H9 (cell line): ENCODE measurements around the gene CPLX4. TPM values are rescaled to one million over a fixed set of nuclear protein-coding genes. Genes with fewer than 3 reads are reported as not detected.

Experiments used
- DNase-seq: peaks from one replicate; pipeline ENCODE4 v3.0.0-alpha.2; 2017
- H2AFZ ChIP-seq: one replicate; pipeline ENCODE4 v1.6.1; 2013; ENCODE audit warnings: mild to moderate bottlenecking, low read length, control low read depth, moderate library complexity
- H2AK5ac ChIP-seq: 2 replicates; pipeline ENCODE4 v1.6.1; 2013; ENCODE audit warnings: low read length, control low read depth, mixed read lengths; ENCODE audit not compliant: insufficient read length
- H2BK120ac ChIP-seq: one replicate; pipeline ENCODE4 v1.6.1; 2013; ENCODE audit warnings: low read depth, mild to moderate bottlenecking, low read length, control low read depth, inconsistent platforms; ENCODE audit not compliant: poor library complexity, severe bottlenecking
- H2BK12ac ChIP-seq: 2 replicates; pipeline ENCODE4 v1.6.1; 2013; ENCODE audit warnings: low read length, control low read depth, mixed read lengths, low read depth; ENCODE audit not compliant: insufficient read length
- H2BK15ac ChIP-seq: 2 replicates; pipeline ENCODE4 v1.6.1; 2013; ENCODE audit warnings: low read depth, low read length, control low read depth
- H2BK20ac ChIP-seq: one replicate; pipeline ENCODE4 v1.6.1; 2013; ENCODE audit warnings: low read depth, mild to moderate bottlenecking, low read length, control low read depth, inconsistent platforms; ENCODE audit not compliant: poor library complexity, severe bottlenecking
- H2BK5ac ChIP-seq: 2 replicates; pipeline ENCODE4 v1.6.1; 2013; ENCODE audit warnings: low read length, control low read depth, mixed read lengths; ENCODE audit not compliant: insufficient read length
- H3K14ac ChIP-seq: 2 replicates; pipeline ENCODE4 v1.6.1; 2013; ENCODE audit warnings: low read length, control low read depth; ENCODE audit not compliant: insufficient read depth
- H3K18ac ChIP-seq: 2 replicates; pipeline ENCODE4 v1.6.1; 2013; ENCODE audit warnings: low read depth, mild to moderate bottlenecking, mixed read lengths, low read length, control low read depth; ENCODE audit not compliant: insufficient read length
- H3K23ac ChIP-seq: 2 replicates; pipeline ENCODE4 v1.6.1; 2013; ENCODE audit warnings: low read length, control low read depth, mixed read lengths, low read depth; ENCODE audit not compliant: insufficient read length
- H3K23me2 ChIP-seq: 2 replicates; pipeline ENCODE4 v1.6.1; 2013; ENCODE audit warnings: low read depth, mild to moderate bottlenecking, mixed read lengths, low read length, control low read depth; ENCODE audit not compliant: insufficient read length, poor library complexity, severe bottlenecking
- H3K27ac ChIP-seq: 2 replicates; pipeline ENCODE4 v1.5.1; 2013; ENCODE audit warnings: low read length, control low read depth, mixed read lengths, low read depth; ENCODE audit not compliant: insufficient read length
- H3K27me3 ChIP-seq: 2 replicates; pipeline ENCODE4 v1.6.1; 2013; ENCODE audit warnings: low read length, control low read depth, inconsistent platforms; ENCODE audit not compliant: insufficient read depth
- H3K4ac ChIP-seq: 2 replicates; pipeline ENCODE4 v1.6.1; 2013; ENCODE audit warnings: low read depth, mild to moderate bottlenecking, control low read depth, inconsistent platforms, low read length, moderate library complexity
- H3K4me1 ChIP-seq: 2 replicates; pipeline ENCODE4 v1.6.1; 2013; ENCODE audit warnings: low read length, control low read depth, inconsistent platforms; ENCODE audit not compliant: insufficient read depth
- H3K4me2 ChIP-seq: 2 replicates; pipeline ENCODE4 v1.6.1; 2013; ENCODE audit warnings: low read length, control low read depth, mixed read lengths; ENCODE audit not compliant: insufficient read length, insufficient read depth
- H3K56ac ChIP-seq: 2 replicates; pipeline ENCODE4 v1.6.1; 2013; ENCODE audit warnings: low read depth, mild to moderate bottlenecking, mixed read lengths, low read length, control low read depth; ENCODE audit not compliant: insufficient read length
- H3K79me1 ChIP-seq: 2 replicates; pipeline ENCODE4 v1.6.1; 2013; ENCODE audit warnings: low read depth, mild to moderate bottlenecking, moderate library complexity, low read length, control low read depth, inconsistent platforms; ENCODE audit not compliant: insufficient read depth, poor library complexity, severe bottlenecking
- H3K79me2 ChIP-seq: 2 replicates; pipeline ENCODE4 v1.6.1; 2013; ENCODE audit warnings: low read length, control low read depth, inconsistent platforms; ENCODE audit not compliant: insufficient read depth
- H3K9ac ChIP-seq: 2 replicates; pipeline ENCODE4 v1.6.1; 2013; ENCODE audit warnings: low read length, control low read depth, mixed read lengths; ENCODE audit not compliant: insufficient read length; ENCODE audit errors: extremely low read depth
- H3K9me3 ChIP-seq: one replicate; pipeline ENCODE4 v1.6.1; 2013; ENCODE audit warnings: low read depth, low read length, inconsistent platforms; ENCODE audit not compliant: control insufficient read depth
- H3T11ph ChIP-seq: one replicate; pipeline ENCODE4 v1.6.1; 2013; ENCODE audit warnings: mild to moderate bottlenecking, low read length, control low read depth, inconsistent platforms
- H4K20me1 ChIP-seq: one replicate; pipeline ENCODE4 v1.6.1; 2013; ENCODE audit not compliant: control insufficient read depth, insufficient read length, insufficient read depth
- H4K5ac ChIP-seq: 2 replicates; pipeline ENCODE4 v1.6.1; 2013; ENCODE audit warnings: low read depth, mild to moderate bottlenecking, mixed read lengths, low read length, control low read depth; ENCODE audit not compliant: insufficient read length
- H4K8ac ChIP-seq: replicated peaks from 2 replicates; pipeline ENCODE4 v1.6.1; 2013; ENCODE audit warnings: low read length, control low read depth, mixed read lengths, low read depth; ENCODE audit not compliant: insufficient read length
- H4K91ac ChIP-seq: 2 replicates; pipeline ENCODE4 v1.6.1; 2013; ENCODE audit warnings: low read depth, mild to moderate bottlenecking, moderate library complexity, mixed read lengths, low read length, control low read depth; ENCODE audit not compliant: insufficient read length
- H3K27ac Mint-ChIP-seq, 3 experiments: 2 replicates in 2 of 3; 3 replicates in 1 of 3; pipeline ENCODE4 v1.8.0; 2020 to 2021; ENCODE audit warnings: mixed read lengths in 3 of 3, mild to moderate bottlenecking in 1 of 3, moderate library complexity in 1 of 3
- H3K27me3 Mint-ChIP-seq: 2 replicates; pipeline ENCODE4 v1.8.0; 2021; ENCODE audit warnings: low read depth, mild to moderate bottlenecking, moderate library complexity, mixed read lengths
- H3K36me3 Mint-ChIP-seq, 3 experiments: 2 replicates in 2 of 3; 3 replicates in 1 of 3; pipeline ENCODE4 v1.8.0; 2020 to 2021; ENCODE audit warnings: low read depth in 3 of 3, mixed read lengths in 3 of 3; ENCODE audit not compliant: insufficient read depth in 1 of 3
- H3K4me1 Mint-ChIP-seq, 2 experiments: 2 replicates each; pipeline ENCODE4 v1.8.0; 2020; ENCODE audit warnings: mixed read lengths in 2 of 2
- H3K4me3 Mint-ChIP-seq, 2 experiments: 2 replicates in 1 of 2; 3 replicates in 1 of 2; pipeline ENCODE4 v1.8.0; 2020 to 2021; ENCODE audit warnings: mild to moderate bottlenecking in 2 of 2, mixed read lengths in 2 of 2, moderate library complexity in 1 of 2
- H3K9me3 Mint-ChIP-seq, 2 experiments: 2 replicates in 1 of 2; 3 replicates in 1 of 2; pipeline ENCODE4 v1.8.0; 2020; ENCODE audit warnings: mild to moderate bottlenecking in 2 of 2, mixed read lengths in 2 of 2, moderate library complexity in 1 of 2
- CTCF ChIP-seq: fragments of 200-600 bp; sonication (generic); conservative IDR thresholded peaks from 3 replicates; pipeline ENCODE4 v1.8.0; 2021; ENCODE audit warnings: antibody characterized with exemption, mild to moderate bottlenecking
- WGBS: extraction: QIAGEN DNeasy Blood & Tissue Kit; methylation state at CpG from one replicate; pipeline ENCODE4 v1.1.7; 2013; ENCODE audit warnings: missing lambda C conversion rate, low lambda C conversion rate, mixed read lengths; ENCODE audit not compliant: insufficient read length; ENCODE audit errors: extremely low coverage; 5-methylcytosine and 5-hydroxymethylcytosine counted together
- total RNA-seq: library from RNA; stranded (reverse); gene quantifications from 2 replicates; pipeline ENCODE4 v1.2.1, GENCODE V29; 2021

CPLX4 gene
- total RNA-seq, 1 experiment from 2014 or later: not detected

- no peak overlapping the region for H4K8ac ChIP-seq
- H3K23me2 ChIP-seq: no peaks in the 10 kb centered on the region
- no peak overlapping the region for H2BK15ac ChIP-seq
- H2AFZ ChIP-seq: no peak overlapping the region
- no peak overlapping the region for H3T11ph ChIP-seq
- no peak overlapping the region for H2BK120ac ChIP-seq
- no peak overlapping the region for H4K5ac ChIP-seq
- H3K9ac ChIP-seq: no peak overlapping the region
- no peak overlapping the region for H3K56ac ChIP-seq
- H3K27ac ChIP-seq: no peak overlapping the region
- no CpG with 5 or more reads among the region's 46 CpGs for WGBS
- H2BK20ac ChIP-seq: no peak overlapping the region
- Mint-ChIP-seq H3K4me1 (peaks cover 0 to 3% of the 10 kb centered on the region in 2 experiments; a peak in 1 of 4 replicates), H3K27me3 (peaks cover 70% of the 10 kb centered on the region), H3K36me3 (no peaks in the 10 kb centered on the region), H3K9me3 (no peaks in the 10 kb centered on the region), H3K27ac (no peak overlapping the region), H3K4me3 (peak overlapping the region; percentile 31 to 56; a peak in 3 of 5 replicates)
- no peak overlapping the region for H2BK5ac ChIP-seq
- no peak overlapping the region for H2AK5ac ChIP-seq
- no peaks in the 10 kb centered on the region for H4K20me1 ChIP-seq
- H3K9me3 ChIP-seq: no peaks in the 10 kb centered on the region
- no peaks in the 10 kb centered on the region for H3K79me2 ChIP-seq
- no peaks in the 10 kb centered on the region for H3K27me3 ChIP-seq
- no peak overlapping the region for H4K91ac ChIP-seq
- no peak overlapping the region for H3K18ac ChIP-seq
- peak; percentile 88 for TF ChIP-seq CTCF
- H3K14ac ChIP-seq: no peak overlapping the region
- DNase-seq: peak; percentile 76
- H3K79me1 ChIP-seq: no peaks in the 10 kb centered on the region
- no peaks in the 10 kb centered on the region for H3K4me1 ChIP-seq
- no peak overlapping the region for H3K4ac ChIP-seq
- H3K4me2 ChIP-seq: peak overlapping the region; percentile 38
- H2BK12ac ChIP-seq: no peak overlapping the region
- H3K23ac ChIP-seq: no peak overlapping the region
Measured at GRCh38 chr18:59308248-59308937, 10.1 kb downstream of the CPLX4 start.
